Brain microvascular endothelial cell (primary cell): Measurements from ENCODE around the gene FGF23.

Experiments
- DNase-seq: peaks from one replicate; pipeline ENCODE4 v3.0.0-alpha.2; 2020
- H3K27ac ChIP-seq: fragments of 250-450 bp; sonication (Bioruptor Pico); 2 replicates; pipeline ENCODE4 v1.5.1; 2020; ENCODE audit warnings: mild to moderate bottlenecking, moderate library complexity
- H3K27me3 ChIP-seq: fragments of 250-450 bp; sonication (Bioruptor Pico); replicated peaks from 2 replicates; pipeline ENCODE4 v1.5.1; 2020; ENCODE audit warnings: mild to moderate bottlenecking
- H3K36me3 ChIP-seq: fragments of 250-450 bp; sonication (Bioruptor Pico); replicated peaks from 2 replicates; pipeline ENCODE4 v1.5.1; 2020; ENCODE audit warnings: mild to moderate bottlenecking
- H3K4me3 ChIP-seq: 2 replicates; pipeline ENCODE4 v1.5.1; 2011; ENCODE audit warnings: low read depth, mild to moderate bottlenecking, control low read depth, low read length, moderate library complexity
- CTCF ChIP-seq: IDR thresholded peaks from 2 replicates; pipeline ENCODE4 v1.5.1; 2011; ENCODE audit warnings: low read depth, mild to moderate bottlenecking, moderate library complexity, low read length, control low read depth, inconsistent platforms; ENCODE audit errors: missing control alignments
- in situ Hi-C: cut with HindIII; loops from 2 replicates; pipeline ENCODE4 v1.10.0; 2017; ENCODE audit warnings: low sequenced_read_pairs, low pct_ligation_motif_present

FGF23 gene

DNA sequence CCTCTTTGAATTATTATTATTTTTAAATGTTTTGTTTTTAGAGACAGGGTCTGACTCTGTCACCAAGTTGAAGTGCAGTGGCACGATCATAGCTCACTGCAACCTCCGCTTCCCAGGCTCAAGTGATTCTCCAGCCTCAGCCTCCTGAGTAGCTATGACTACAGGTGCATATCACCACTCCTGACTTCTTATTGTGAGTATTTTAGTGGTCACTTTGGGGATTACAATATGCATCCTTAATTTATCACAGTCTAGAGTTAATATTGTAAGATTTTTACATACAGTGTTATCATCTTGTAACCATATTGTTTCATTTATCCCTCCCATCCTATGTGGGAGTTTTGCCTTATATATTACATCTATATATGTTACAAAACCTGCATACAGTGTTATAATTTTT lies 13.4 kb downstream of the FGF23 start:
- no peak overlapping the region for H3K27ac ChIP-seq
- no peak overlapping the region for H3K4me3 ChIP-seq
- peaks cover 1% of the 10 kb centered on the region for H3K27me3 ChIP-seq
- H3K36me3 ChIP-seq = no peaks in the 10 kb centered on the region
- TF ChIP-seq CTCF = no peak
- DNase-seq = no peak
- in situ Hi-C loops = no loop called here

GRCh38 chr12:4356041-4356327 lies 23.5 kb downstream of the FGF23 start:
- H3K36me3 ChIP-seq = peaks cover 23% of the 10 kb centered on the region
- no peak overlapping the region for H3K27ac ChIP-seq
- in situ Hi-C loops = no loop called here
- H3K4me3 ChIP-seq = no peak overlapping the region
- DNase-seq = peak; percentile 42
- peak; percentile 69 for TF ChIP-seq CTCF
- no peaks in the 10 kb centered on the region for H3K27me3 ChIP-seq

GRCh38 chr12:4355156-4356040 lies 24.1 kb downstream of the FGF23 start:
- TF ChIP-seq CTCF = no peak
- H3K27me3 ChIP-seq = no peaks in the 10 kb centered on the region
- in situ Hi-C loops = no loop called here
- H3K36me3 ChIP-seq = peaks cover 23% of the 10 kb centered on the region
- no peak overlapping the region for H3K4me3 ChIP-seq
- no peak for DNase-seq
- no peak overlapping the region for H3K27ac ChIP-seq

- DNase-seq = no peak
- no peak overlapping the region for H3K4me3 ChIP-seq
- no peak overlapping the region for H3K27ac ChIP-seq
- H3K36me3 ChIP-seq = peaks cover 30% of the 10 kb centered on the region
- peak; percentile 54 for TF ChIP-seq CTCF
- in situ Hi-C loops = no loop called here
- no peaks in the 10 kb centered on the region for H3K27me3 ChIP-seq
Measured at GRCh38 chr12:4353785-4354208, 25.7 kb downstream of the FGF23 start.

- DNase-seq = no peak
- no peak for TF ChIP-seq CTCF
- Histone ChIP-seq H3K4me3 (no peak overlapping the region), H3K27me3 (no peaks in the 10 kb centered on the region), H3K36me3 (peaks cover 11% of the 10 kb centered on the region), H3K27ac (no peak overlapping the region)
- in situ Hi-C loops = no loop called here
Measured at GRCh38 chr12:4346931-4347330, 32.6 kb downstream of the FGF23 start.

DNA sequence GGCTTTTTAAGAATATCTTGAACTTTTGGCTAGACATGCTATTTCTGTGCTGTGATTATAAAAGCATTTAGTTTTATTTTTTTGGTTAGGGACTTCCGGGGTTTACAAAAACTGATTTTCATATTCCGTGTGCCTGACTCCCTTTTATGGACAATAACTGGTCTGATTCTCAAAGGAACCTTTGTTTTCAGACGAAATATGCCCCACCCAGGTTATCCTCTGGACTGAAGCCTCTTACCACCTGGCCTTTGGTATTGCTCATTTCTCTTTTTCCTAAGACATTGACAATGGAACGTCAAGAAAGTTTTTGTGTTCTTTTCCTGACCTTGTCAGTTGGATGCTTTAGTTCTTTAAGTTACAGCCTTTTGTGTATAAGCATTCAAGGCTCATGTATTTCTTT lies 47.7 kb downstream of the FGF23 start:
- no peak for DNase-seq
- H3K4me3 ChIP-seq = no peak overlapping the region
- in situ Hi-C loops = no loop called here
- no peak overlapping the region for H3K27ac ChIP-seq
- peaks cover 6% of the 10 kb centered on the region for H3K36me3 ChIP-seq
- no peak for TF ChIP-seq CTCF
- no peaks in the 10 kb centered on the region for H3K27me3 ChIP-seq
